PFSK-1 (cell line): ENCODE results near the gene PRSS35.

Experiments used
- POLR2AphosphoS5 ChIP-seq: IDR thresholded peaks from 2 replicates; pipeline ENCODE4 v1.6.1; 2012; ENCODE audit warnings: low read depth, mild to moderate bottlenecking, control low read depth, low read length, moderate library complexity
- REST ChIP-seq, 2 experiments: IDR thresholded peaks; 2 replicates each; pipeline versions ENCODE4 v1.6.1 to v1.8.0; 2011 to 2012; ENCODE audit warnings: low read depth in 2 of 2, low read length in 2 of 2, control low read depth in 1 of 2, inconsistent platforms in 1 of 2, mild to moderate bottlenecking in 1 of 2, moderate library complexity in 1 of 2; ENCODE audit not compliant: insufficient read depth in 1 of 2
- SIN3A ChIP-seq: IDR thresholded peaks from 2 replicates; pipeline ENCODE4 v1.6.1; 2012; ENCODE audit warnings: mild to moderate bottlenecking, low read length, moderate library complexity, borderline replicate concordance; ENCODE audit not compliant: insufficient read depth
- TAF1 ChIP-seq: IDR thresholded peaks from 2 replicates; pipeline ENCODE4 v1.6.1; 2012; ENCODE audit warnings: low read length, control low read depth, borderline replicate concordance; ENCODE audit not compliant: insufficient read depth

GRCh38 chr6:83518816-83519480, 6.6 kb downstream of the PRSS35 start:
- TF ChIP-seq POLR2AphosphoS5 (no peak), REST (IDR thresholded peaks at IDR 0.05; ENCODE audit: insufficient read depth in 1 of 2, low read depth in 2 of 2, low read length in 2 of 2) (no peak), TAF1 (no peak), SIN3A (no peak)
